ENCODE data around the gene EXD3. TPM values are rescaled to one million over a fixed set of nuclear protein-coding genes. Genes with fewer than 3 reads are reported as not detected.

EXD3 gene
- total RNA-seq, 1 experiment from 2014 or later, result 15.3 TPM

- no peak overlapping the region for H3T11ph ChIP-seq (ENCODE audit: low read length)
- no peaks in the 10 kb centered on the region for H3K4me1 ChIP-seq (ENCODE audit: insufficient read depth, low read length)
- no peak overlapping the region for H2BK120ac ChIP-seq (ENCODE audit: low read depth, low read length, poor library complexity, severe bottlenecking)
- no peak overlapping the region for H3K4ac ChIP-seq (ENCODE audit: low read depth, low read length)
- Mint-ChIP-seq H3K36me3 (ENCODE audit: insufficient read depth in 1 of 3, low read depth in 3 of 3) (no peaks in the 10 kb centered on the region), H3K4me3 (no peak overlapping the region), H3K27me3 (ENCODE audit: low read depth) (no peaks in the 10 kb centered on the region), H3K9me3 (no peaks in the 10 kb centered on the region), H3K27ac (no peak overlapping the region), H3K4me1 (no peaks in the 10 kb centered on the region; a peak in 1 of 4 replicates)
- no peaks in the 10 kb centered on the region for H3K23me2 ChIP-seq (ENCODE audit: insufficient read length, low read depth, low read length, poor library complexity, severe bottlenecking)
- H2BK15ac ChIP-seq (ENCODE audit: low read depth, low read length), result no peak overlapping the region
- no peaks in the 10 kb centered on the region for H3K79me2 ChIP-seq (ENCODE audit: insufficient read depth, low read length)
- no peak overlapping the region for H3K18ac ChIP-seq (ENCODE audit: insufficient read length, low read depth, low read length)
- H4K20me1 ChIP-seq (ENCODE audit: control insufficient read depth, insufficient read depth, insufficient read length), result no peaks in the 10 kb centered on the region
- H4K91ac ChIP-seq (ENCODE audit: insufficient read length, low read depth, low read length), result no peak overlapping the region
- DNase-seq, result no peak
- H3K56ac ChIP-seq (ENCODE audit: insufficient read length, low read depth, low read length), result no peak overlapping the region
- no peak overlapping the region for H3K23ac ChIP-seq (ENCODE audit: insufficient read length, low read depth, low read length)
- no peaks in the 10 kb centered on the region for H3K79me1 ChIP-seq (ENCODE audit: insufficient read depth, low read depth, low read length, poor library complexity, severe bottlenecking)
- no peak overlapping the region for H3K9ac ChIP-seq (ENCODE audit: extremely low read depth, insufficient read length, low read length)
- H4K8ac ChIP-seq (replicated peaks; ENCODE audit: insufficient read length, low read depth, low read length), result no peak overlapping the region
- no peak for TF ChIP-seq CTCF (conservative IDR thresholded peaks at IDR 0.05)
- H2BK20ac ChIP-seq (ENCODE audit: low read depth, low read length, poor library complexity, severe bottlenecking), result no peak overlapping the region
- no peak overlapping the region for H2AK5ac ChIP-seq (ENCODE audit: insufficient read length, low read length)
- H3K14ac ChIP-seq (ENCODE audit: insufficient read depth, low read length), result no peak overlapping the region
- H3K27ac ChIP-seq (ENCODE audit: insufficient read length, low read depth, low read length), result no peak overlapping the region
- no CpG with 5 or more reads among the region's 5 CpGs for WGBS (ENCODE audit: extremely low coverage, insufficient read length, low lambda C conversion rate)
- H4K5ac ChIP-seq (ENCODE audit: insufficient read length, low read depth, low read length), result no peak overlapping the region
- no peak overlapping the region for H2AFZ ChIP-seq (ENCODE audit: low read length)
- H2BK5ac ChIP-seq (ENCODE audit: insufficient read length, low read length), result no peak overlapping the region
- no peaks in the 10 kb centered on the region for H3K9me3 ChIP-seq (ENCODE audit: control insufficient read depth, low read depth, low read length)
- H3K27me3 ChIP-seq (ENCODE audit: insufficient read depth, low read length), result no peaks in the 10 kb centered on the region
- no peak overlapping the region for H2BK12ac ChIP-seq (ENCODE audit: insufficient read length, low read depth, low read length)
- H3K4me2 ChIP-seq (ENCODE audit: insufficient read depth, insufficient read length, low read length), result no peak overlapping the region
These were observed 7.5 kb downstream of the EXD3 start for GRCh38 chr9:137415451-137415850.
